CD4-positive, alpha-beta T cell treated with Interleukin-17A for 1 hour (primary cell): ENCODE results near the gene SSH2.
A peak's percentile ranks its signal among the peaks of the same experiment; 100 is the strongest.
"Not testable (repeated sequence)": the region's sequence is repeated elsewhere in the genome, so short reads cannot be mapped to it uniquely, and the experiment has no call there.

Experiments
- DNase-seq: peaks from one replicate; pipeline ENCODE4 v3.0.0-alpha.2; 2020

The SSH2 gene

DNA sequence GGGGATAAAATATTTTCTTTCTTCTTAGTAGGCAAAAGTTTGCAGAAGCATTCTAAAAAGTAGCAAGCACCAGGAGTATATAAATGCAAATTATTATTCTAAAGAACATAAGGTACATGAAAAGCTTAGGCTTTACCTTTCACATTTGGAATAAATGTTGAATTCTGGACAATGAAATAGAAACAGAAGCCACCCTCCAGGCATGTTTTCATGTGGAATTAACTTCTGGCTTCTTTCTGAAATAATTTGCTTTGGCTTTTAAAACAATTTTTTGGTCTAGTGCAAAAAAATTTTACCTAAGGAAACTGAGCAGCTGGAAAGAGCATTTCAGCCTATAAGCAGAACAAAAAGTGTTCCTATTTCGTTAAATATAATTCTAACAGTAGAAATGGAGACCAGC lies 197.8 kb downstream of the SSH2 start:
- DNase-seq = no peak

DNA sequence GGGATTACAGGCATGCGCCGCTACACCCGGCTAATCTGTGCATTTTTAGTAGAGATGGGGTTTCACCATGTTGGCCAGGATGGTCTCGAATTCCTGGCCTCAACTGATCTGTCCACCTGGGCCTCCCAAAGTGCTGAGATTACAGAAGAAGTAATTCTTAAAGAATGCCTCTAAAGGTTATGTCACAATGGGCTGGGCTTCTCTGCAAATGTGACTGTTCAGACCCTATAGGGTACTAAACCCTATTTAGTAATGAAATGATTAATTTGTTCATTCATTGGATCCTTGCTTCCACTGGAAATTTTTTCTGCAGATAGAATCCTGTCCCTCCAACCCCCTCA lies 198.5 kb downstream of the SSH2 start:
- DNase-seq = no peak

DNA sequence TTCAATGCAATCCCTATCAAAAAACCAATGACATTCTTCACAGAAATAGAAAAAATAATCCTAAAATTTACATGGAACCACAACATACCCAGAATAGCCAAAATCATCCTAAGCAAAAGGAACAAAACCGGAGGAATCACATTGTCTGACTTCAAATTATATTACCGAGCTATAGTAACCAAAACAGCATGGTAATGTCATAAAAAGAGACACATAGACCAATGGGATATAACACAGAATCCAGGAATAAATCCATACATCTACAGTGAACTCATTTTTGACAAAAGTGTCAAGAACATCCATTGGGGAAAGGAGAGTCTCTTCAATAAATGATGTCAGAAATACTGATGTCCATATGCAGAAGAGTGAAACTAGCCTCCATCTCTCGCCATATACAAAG lies 201.5 kb downstream of the SSH2 start:
- DNase-seq = no peak

DNA sequence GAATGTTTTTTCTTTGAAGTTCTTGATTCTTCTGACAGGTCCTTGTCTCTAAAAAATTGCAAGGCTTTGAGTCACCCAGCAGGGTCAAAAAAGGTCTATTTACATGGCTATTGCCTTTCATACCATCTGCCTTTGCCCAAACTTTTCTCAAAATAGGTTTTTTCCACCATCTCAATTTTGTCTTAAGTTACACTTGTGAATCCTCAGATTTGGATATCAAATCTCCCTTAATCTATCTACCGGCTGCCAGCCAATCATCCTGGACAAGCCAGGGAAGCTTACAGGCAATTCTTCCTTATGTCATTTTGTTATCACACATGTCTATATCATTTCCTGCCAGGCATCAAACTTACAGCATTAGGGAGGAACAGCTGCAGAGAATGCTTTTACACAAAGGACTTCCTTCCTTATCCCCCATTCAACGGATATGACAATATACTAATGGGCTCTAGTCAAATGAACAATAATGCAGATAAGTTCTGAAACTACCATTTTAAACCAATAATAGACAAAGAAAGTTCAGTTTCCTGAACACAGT lies 203.2 kb downstream of the SSH2 start:
- DNase-seq = peak; percentile 63

DNA sequence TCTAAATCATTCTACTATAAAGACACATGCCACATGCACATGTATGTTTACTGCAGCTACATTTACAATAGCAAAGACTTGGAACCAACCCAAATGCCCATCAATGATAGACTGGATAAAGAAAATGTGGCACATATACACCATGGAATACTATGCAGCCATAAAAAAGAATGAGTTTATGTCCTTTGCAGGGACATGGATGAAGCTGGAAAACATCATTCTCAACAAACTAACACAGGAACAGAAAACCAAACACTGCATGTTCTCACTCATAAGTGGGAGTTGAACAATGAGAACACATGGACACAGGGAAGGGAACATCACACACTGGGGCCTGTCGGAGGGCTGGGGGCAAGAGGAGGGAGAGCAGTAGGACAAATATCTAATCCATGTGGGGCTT lies 204.6 kb downstream of the SSH2 start:
- not testable (repeated sequence) for DNase-seq

DNA sequence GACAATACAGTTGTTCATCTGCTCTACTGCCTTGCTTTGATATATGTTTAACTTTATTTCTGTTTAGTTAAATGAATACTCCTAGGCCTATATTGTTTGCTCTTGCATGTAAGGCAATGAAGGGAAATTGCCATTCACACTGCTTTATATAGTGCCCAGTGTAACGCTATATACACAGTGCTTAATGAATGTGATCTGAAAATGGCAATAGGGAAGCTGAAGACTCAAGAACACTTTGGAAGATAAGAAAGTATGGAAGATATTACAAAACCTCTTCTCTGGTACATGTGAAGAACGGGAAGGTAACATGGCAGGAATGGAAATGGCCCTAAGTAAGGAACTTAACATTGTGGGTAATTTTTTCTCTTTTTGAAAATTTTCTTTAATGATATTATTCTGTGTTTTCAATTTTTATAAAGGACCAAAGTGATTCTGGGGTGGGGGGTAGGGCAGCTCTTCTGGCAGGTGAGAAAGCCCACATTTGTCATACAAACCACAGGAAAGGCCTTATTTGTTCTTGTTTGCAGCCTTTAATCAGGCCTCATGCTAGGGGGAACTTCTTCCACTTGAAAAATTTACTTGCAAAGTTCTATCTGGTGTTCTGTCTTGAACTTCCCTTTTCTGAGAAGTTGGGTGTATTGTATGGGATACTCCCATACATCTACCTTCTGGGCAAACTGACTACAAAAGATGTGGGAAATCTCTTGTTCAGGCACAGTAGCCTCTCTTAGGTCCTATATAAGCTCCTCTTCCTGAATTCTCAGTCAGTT lies 206.6 kb downstream of the SSH2 start:
- DNase-seq = peak; percentile 63

DNA sequence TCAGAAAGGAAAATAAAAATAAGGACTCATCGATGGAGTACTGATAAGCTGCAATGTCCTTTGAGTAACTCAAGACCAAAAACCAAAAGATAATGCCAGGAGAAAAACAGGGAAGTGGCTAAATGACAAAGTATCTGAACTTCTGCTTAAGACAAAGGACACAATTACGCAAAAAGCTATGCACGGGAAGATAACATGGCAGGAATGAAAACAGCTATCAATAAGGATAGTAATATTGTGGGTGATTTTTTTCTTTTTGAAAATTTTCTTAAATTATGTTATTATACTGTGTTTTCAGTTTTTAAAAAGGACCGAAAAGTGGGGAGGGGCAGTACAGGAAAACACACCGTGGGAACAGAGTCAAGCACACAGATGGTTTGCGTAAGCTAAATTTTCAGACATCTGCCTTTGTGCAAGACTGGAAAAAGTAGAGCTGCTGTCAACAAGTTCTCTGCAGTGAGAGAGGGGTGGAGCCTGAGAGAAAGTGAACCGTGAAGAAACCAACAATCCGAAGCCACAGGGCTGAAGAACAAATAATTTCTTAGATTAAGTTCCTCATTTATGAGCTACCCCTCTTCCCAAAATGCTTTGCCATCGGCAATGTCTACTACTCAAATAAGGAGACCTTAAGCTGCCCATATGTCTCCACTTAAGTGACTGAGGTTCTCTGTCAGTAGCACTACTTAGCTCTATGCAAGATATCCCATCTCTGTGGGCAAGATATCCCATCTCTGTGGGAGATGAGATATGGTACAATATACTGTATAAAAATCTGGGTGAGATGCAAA lies 207.4 kb downstream of the SSH2 start:
- DNase-seq = peak; percentile 72

DNA sequence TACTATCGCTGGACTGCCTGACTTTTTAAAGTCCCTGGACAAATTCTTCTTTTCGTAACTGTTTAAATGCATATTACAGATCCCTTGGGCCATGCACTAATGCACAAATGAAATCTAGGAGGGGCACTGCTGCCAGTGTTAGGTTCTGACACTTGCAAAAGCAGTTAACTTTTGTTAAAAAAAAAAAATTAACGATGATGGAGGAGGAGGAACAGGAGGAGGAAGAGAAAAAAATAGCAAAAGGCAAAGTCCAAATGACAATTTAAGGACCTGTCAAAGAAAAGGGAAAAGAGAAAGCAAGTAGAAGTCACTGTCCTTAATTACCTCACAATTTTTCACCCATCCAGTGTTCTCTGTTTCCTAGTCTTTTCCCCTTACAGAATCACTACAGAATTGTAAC lies 209.5 kb downstream of the SSH2 start:
- DNase-seq = no peak

DNA sequence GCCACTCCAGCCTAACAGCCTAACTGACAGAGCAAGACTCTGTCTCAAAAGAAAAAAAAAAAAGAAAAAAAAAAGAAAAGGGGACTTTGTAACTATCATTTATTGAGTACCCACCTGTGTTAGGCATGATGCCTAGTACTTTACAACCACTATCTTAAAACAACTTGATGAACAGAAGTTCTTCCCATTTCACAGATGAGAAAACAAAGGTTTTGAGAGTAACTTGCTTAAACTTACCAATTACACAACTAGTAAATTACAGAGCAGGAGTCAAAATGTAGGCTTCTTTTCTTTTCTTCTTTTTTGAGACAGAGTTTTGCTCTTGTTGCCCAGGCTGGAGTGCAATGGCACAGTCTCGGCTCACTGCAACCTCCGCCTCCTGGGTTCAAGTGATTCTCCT lies 210.6 kb downstream of the SSH2 start:
- no peak for DNase-seq

DNA sequence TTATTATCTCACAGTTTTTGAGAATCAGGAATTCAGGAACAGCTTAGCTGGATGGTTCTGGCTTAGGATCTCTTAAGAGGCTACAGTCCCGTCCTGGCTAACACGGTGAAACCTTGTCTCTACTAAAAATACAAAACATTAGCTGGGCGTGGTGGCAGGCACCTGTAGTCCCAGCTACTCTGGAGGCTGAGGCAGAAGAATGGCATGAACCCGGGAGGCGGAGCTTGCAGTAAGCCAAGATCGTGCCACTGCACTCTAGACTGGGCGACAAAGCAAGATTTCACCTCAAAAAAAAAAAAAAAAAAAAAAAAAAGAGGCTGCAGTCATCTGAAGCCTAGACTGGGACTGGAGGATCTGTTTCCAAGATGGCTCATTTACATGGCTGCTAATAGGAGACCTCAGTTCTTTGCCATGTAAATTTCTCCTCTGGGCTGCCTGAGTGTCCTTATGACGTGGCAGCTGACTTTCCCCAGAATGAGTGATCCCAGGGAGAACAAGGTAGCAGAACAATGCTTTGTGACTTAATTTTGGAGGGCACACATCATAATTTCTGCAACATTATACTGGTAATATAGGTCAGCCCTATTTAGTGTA lies 211.5 kb downstream of the SSH2 start:
- DNase-seq = no peak

DNA sequence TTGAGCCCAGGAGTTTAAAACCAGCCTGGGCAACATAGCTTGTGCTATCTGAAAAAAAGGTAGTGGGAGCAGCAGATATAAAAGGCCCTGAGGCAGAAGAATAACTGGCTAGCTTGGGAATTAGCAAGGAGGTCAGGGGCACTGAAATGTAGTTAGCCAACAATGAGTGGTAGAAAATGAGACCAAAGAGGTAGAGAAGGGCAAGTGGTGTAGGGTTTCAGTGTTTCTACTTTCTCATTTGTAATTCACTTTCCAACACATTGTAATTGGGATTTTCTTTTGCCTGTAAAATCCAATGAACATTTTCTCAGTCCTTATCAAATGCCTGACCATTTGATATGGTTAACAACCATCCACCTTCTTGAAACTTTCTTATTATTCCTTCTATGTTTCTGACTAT lies 212.2 kb downstream of the SSH2 start:
- DNase-seq = no peak

DNA sequence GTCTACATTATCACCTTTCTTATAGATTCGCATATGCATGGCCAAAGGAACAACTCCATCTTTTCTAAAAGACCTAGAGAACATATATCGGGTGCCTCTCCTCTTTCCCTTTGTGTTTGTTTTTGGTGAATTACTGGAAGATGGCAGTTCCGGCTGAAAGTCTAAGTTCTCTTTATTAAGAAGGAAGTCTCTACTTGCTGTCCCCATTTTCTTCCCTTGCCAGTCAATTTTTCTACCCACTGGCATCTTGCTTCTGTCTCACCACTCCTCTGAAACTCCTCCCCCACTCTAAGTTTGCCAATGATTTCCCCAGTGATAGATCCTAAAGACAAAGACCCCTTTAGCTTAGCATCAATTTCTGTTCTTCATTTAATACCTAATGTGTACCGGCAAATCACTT lies 213.5 kb downstream of the SSH2 start:
- no peak for DNase-seq

DNA sequence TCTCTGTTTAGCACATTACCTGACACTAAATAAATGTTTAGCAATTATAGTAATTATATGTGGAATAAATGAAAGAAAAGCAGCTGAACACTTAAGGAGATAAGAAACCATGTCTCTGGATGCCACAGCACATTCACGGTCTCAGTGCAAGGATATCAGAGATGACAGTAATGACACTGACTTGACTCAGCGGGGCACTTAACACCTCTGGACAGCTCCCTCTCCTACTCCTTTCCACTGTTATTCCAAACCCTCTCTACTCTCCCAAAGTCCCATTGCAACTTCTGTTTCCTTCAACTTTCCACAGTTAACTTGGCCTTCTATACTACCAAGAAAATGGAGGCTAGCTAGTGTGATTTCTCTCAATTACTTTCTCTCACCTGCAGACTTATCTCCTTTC lies 214.3 kb downstream of the SSH2 start:
- no peak for DNase-seq

DNA sequence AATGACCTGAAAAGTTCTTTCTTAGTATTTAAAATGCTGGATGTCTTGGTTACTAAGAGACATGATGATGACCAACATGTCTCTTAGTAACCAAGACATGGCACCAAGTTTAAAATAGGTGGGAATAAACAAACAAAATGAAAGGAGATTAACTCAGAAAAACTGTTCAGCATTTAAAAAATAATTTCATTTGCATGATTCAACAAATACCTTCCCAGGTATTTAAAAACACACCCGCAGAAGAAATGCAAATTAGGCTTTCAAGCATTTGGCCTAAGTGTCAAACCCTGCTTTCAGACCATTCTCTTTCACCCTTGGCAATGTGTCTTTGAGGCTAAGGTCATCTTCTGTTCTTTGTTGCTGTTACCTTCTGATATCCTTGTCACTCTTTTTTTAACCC lies 215.9 kb downstream of the SSH2 start:
- no peak for DNase-seq

DNA sequence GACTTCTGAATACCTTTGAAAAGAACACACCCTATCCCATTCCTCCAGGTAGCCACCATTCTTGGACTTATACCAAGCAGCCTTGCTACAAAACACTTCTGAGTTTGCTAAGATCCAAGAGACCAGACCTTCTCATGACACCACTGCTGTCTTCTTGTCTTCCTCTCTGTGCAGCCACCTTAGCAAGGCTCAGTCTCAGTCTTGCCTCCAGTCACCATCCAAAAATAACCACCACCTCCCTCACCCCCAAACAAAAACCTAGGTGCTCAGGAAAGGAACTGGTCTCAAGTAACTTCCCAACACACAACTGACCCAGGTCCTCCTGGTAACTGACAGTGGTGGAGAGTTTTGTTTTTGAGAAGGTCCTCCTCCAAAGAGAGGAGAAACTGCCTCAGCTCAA lies 216.4 kb downstream of the SSH2 start:
- DNase-seq = no peak

DNA sequence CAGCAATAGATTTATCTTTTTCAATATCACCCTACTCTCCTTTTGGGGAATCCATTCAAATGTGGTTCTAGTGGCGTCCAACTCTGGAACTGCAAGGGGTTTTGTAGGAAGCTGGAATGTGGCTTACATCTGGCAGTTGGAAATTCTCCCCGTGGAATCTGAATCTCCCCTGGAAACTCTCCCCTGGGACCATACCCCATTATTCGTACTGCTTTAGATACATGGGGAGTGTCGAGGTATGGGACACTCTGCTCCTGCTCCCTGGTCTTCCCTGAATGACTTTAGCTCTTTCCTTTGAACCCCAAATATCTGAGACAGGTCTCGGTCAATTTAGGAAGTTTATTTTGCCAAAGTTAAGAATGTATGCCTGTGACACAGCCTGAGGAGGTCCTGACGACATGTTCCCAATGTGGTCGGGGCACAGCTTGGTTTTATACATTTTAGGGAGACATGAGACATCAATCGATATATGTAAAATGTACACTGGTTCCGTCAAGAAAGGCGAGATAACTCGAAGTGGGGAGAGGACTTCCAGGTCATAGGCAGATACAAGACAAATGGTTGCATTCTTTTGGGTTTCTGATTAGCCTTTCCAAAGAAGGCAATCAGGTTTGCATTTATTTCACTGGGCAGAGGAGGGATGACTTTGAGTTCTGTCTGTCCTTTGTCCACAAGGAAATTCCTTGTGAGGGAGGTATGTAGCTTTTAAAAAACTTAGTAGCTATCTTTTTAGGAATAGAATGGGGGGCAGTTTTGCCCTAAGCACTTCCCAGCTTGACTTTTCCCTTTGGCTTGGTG lies 218.2 kb downstream of the SSH2 start:
- no peak for DNase-seq

DNA sequence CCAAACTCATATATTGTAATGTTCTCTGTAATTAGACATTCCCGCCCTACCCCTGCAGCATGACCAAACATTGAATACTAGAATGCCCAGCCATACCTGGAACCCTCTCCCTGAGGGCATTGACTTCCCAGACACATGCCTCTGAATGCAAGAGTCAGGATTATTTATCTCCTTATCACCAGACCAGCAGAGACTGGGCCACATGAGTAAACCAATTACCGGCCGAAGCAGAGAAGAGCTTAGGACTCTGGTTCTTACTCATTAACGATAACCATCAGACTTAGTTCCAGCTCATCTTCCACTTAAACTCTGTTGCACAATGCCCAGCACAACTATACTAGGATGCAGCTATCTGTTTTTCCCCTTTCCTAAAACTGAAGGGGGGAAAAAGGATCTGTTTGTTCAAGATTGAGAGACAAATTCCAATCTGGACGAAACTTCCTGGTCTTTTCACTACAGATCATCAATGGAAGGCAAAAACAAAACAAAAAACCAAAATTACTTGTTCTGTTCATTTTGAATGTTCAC lies 219.1 kb downstream of the SSH2 start:
- DNase-seq = no peak

DNA sequence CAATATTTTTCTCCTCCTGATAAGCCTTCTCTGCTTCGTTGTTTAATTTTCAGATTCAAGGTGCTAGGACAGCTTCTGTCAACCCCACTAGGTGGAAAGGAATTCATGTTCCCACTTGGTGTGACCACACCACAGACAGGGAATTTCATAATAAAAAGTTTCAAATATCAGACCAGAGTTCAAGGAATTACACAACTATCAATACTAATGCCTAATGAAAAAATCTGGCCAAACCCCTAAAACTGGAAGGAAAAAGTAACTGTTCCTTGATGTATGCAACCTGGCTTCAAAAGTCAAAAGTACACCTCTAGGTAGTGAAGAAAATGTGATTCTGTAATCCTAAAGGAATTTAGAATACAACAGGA lies 219.5 kb downstream of the SSH2 start:
- DNase-seq = no peak

DNA sequence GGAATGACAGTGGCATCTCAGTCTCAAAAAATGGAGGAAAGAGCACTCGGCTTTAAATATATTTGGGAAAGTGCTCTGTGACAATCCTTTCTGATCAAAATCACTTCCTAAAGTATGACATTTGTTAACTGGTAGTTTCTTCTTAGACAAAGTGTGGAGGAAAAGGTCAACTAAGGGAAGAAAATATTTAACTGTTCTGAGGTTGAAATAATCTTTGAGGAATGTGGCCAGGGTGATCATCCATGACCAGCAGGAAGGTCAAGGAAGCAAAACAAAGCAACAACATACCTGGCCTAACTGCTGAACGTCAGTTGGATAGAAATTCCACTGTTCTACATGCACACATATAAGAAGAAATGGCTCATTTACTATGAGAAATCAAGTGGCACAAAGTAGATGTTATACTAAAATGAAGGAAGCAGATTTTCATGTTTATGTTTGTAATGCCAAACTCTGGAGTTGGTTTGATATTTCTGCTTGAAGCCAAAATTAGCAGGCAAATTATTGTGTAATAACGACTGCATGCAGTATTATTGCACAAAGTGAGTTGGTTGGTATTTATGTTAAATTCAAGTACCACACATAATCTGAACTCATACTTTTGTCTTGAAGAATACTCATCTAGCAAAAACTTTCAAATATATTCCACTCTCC lies 220.0 kb downstream of the SSH2 start:
- no peak for DNase-seq

DNA sequence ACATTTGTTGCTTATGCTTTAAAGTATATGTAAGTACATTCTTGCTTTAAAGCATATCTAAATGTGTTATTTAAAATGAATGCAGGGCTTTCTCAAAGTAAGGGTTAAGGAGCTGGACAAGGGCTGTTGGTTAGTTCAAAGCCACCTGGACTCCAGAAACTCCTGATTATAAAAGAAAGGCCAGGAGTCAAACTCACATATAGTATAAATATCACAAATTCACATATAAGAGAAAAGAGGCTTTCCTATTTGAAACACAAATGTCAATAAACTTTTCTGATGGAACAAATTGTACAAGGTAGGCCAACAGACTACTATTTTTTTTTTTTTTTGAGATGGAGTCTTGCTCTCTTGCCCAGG lies 222.8 kb downstream of the SSH2 start:
- no peak for DNase-seq

DNA sequence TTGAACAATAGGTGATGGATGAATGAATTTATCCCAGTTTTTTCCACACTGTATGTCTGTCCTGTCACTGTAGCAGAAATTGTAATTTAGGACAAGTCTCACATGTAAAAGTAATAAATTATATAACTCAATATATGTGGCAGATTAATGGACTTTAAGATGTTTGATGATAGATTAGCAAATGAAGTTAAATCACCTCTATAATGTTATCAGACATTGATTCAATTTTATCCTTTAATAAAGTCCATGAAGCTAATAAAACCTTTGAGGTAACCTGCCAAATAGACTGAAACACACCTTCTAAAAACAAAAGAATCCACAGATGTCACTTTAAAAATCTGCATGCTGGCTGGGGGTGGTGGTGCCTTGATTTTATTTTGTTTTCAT lies 224.0 kb downstream of the SSH2 start:
- no peak for DNase-seq

DNA sequence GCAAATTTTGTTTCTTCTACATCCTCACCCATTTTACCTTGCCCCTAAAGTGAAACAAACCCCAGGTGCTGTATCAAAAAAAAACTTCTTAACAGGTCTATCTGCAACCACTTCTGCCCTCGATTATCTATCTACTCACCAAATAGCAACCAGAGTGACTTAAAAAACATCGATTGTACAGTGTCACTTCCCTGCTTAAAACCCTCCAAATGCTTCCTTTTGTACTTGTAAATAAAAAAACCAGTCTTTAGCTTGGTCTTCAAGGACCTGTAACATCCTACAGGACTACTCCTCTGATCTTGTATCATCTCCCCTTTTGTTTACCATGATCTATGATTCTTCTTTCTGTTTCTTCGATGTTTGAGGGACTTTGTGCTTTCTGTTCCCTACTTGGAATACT lies 224.6 kb downstream of the SSH2 start:
- DNase-seq = peak; percentile 58

DNA sequence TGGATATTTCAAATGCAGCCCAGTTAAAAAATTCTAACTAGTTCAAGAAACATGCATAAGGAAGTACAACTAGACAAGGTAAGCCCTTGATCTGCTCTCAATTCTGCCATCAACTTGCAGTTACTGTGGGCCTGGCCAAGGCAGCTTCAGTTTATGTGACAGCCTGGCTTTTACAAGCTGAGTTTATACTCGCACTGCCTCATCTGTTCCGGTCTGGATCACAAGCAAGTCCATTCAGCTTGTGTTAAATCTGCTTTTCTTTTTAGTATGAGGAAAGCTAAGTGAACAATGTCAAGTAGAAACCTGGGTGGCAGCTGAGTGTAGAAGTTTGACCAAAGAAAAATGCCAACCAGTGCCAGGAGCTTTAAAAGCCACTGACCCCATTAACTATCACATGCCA lies 230.7 kb downstream of the SSH2 start:
- no peak for DNase-seq
